Posterior vena cava (tissue), 2 donors: ENCODE measurements around the gene PCCA. TPM values are rescaled to one million over a fixed set of nuclear protein-coding genes. Genes with fewer than 3 reads are reported as not detected.
"Not testable (repeated sequence)": the region's sequence is repeated elsewhere in the genome, so short reads cannot be mapped to it uniquely, and the experiment has no call there.

Experiments
- DNase-seq: peaks from one replicate; pipeline ENCODE4 v3.0.0-alpha.2; 2020; ENCODE audit warnings: low spot score
- intact Hi-C, 2 donors: fragments of 100-400 bp; cut with DNase I; formaldehyde crosslinking; loops; one replicate each; pipeline versions ENCODE4 v1.14.1 to v1.14.2; 2022 to 2023
- total RNA-seq, 2 donors: library from RNA; stranded (reverse); fragmentation: NEBNext Ultra II Directional; extraction: Animal tissue kit (Norgen Biotek cat#: 25700); gene quantifications; one replicate each; pipeline ENCODE4 v1.2.1, GENCODE V29; 2021
- donor health status: DM: yes; HTN: yes; CAD: no.
- donor health status: DM: yes; HTN: yes; CAD: no.

PCCA gene
- total RNA-seq, 2 donors from 2014 or later, result 32.0 to 34.5 TPM

- no peak for DNase-seq
- intact Hi-C loops, result no loop called here
Observed at GRCh38 chr13:100573121-100573520, 484.2 kb downstream of the PCCA start.

GRCh38 chr13:100577239-100577638 lies 488.3 kb downstream of the PCCA start:
- DNase-seq, intact Hi-C loops: not testable (repeated sequence)

Other genes starting within 250 kb of the PCCA start
- not detected for gene ZIC5, start 117.3 kb upstream of the PCCA start, total RNA-seq
- gene ZIC2, start 107.3 kb upstream of the PCCA start, total RNA-seq, result under 1 TPM in 1 of 2 donors, not detected in 1; 0.10 TPM